Measurements from ENCODE around the gene UNC80. TPM values are rescaled to one million over a fixed set of nuclear protein-coding genes. Genes with fewer than 3 reads are reported as not detected.

UNC80 gene
- total RNA-seq, 2 donors from 2014 or later = not detected

GRCh38 chr2:210046851-210047500, 275.3 kb downstream of the UNC80 start:
- peaks cover 0 to 3% of the 10 kb centered on the region in 2 donors for H3K36me3 Mint-ChIP-seq (ENCODE audit: insufficient read depth in 2 of 2)
- DNase-seq (no peak), ATAC-seq (replicated peaks in 1 of 2) (no peak)
- H3K4me3 Mint-ChIP-seq = no peak overlapping the region
- H3K4me1 Mint-ChIP-seq (ENCODE audit: low read depth) = no peaks in the 10 kb centered on the region
- H3K9me3 Mint-ChIP-seq = peaks cover 0 to 3% of the 10 kb centered on the region in 2 donors
- no peak overlapping the region for H3K27ac Mint-ChIP-seq
- H3K27me3 Mint-ChIP-seq (ENCODE audit: low read depth) = no peaks in the 10 kb centered on the region

Other genes starting within 250 kb of the UNC80 start
- gene RPE, start 230.8 kb downstream of the UNC80 start, total RNA-seq = 10 to 100 TPM; 35.8 to 37.3 TPM

All from activated T-cell treated with anti-CD3 and anti-CD28 coated beads, Interleukin-2, amount 50 U/mL, for 72 hours (primary cell).